GM19193 (cell line): ENCODE measurements around the gene SP2.

Experiments
- POLR2A ChIP-seq: IDR thresholded peaks from 4 replicates; pipeline ENCODE4 v1.6.1; 2011; ENCODE audit not compliant: insufficient read depth, insufficient read length; ENCODE audit errors: extremely low read depth

Gene SP2

GRCh38 chr17:47962901-47963300 lies 66.9 kb downstream of the SP2 start:
- no peak for TF ChIP-seq POLR2A

DNA sequence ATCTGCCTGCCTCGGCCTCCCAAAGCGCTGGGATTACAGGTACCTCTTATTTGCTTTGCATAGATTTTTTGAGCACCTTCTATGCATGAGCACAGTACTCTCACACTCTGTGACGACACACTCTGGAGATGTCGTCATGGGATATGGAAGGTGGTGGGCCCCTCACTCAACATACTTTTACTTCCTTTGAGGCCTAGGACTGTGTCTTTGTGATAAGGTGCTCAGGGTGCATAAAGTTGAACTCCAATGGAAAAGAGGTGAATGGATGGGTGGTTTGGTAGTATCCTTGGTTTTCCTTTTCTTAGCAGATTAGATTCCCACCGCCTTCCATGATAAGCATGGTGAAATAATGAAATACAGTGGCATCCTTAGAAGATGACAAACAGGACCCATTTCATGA lies 68.8 kb downstream of the SP2 start:
- no peak for TF ChIP-seq POLR2A

- TF ChIP-seq POLR2A, result no peak
Observed at GRCh38 chr17:47966079-47966519, 70.1 kb downstream of the SP2 start.

DNA sequence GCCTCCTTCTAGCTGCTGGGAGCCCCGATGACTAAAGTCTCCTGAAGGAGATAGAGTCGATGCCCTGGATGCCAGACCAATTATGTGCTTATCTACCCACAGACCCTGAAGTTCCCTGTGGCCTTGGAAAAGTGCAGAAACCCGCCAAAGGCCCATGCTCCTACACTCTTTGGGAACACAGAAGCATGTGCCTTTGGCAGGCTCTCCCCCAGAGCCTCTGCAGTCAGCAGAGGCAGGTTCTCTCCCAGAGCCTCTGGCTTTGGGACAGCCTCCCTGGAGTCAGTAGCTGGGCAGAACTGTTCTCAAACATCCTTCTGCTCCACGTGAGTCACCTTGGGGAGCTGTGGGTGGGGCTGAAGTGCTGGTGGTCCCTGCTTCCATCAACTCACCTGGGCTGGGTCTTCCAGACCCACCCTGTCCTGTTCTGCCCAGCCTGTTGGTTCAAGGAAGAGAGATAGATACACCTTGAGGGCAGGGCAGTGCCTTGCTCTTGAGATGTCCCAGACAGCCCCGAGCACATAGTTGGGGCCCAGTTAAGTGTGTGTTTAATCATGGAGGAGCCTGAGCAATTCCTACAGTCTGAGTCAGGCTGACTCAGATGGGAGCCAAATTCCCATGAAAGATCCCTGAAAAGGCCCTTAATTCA lies 71.7 kb downstream of the SP2 start:
- no peak for TF ChIP-seq POLR2A

- TF ChIP-seq POLR2A, result no peak
Observed at GRCh38 chr17:47968836-47969235, 72.8 kb downstream of the SP2 start.

DNA sequence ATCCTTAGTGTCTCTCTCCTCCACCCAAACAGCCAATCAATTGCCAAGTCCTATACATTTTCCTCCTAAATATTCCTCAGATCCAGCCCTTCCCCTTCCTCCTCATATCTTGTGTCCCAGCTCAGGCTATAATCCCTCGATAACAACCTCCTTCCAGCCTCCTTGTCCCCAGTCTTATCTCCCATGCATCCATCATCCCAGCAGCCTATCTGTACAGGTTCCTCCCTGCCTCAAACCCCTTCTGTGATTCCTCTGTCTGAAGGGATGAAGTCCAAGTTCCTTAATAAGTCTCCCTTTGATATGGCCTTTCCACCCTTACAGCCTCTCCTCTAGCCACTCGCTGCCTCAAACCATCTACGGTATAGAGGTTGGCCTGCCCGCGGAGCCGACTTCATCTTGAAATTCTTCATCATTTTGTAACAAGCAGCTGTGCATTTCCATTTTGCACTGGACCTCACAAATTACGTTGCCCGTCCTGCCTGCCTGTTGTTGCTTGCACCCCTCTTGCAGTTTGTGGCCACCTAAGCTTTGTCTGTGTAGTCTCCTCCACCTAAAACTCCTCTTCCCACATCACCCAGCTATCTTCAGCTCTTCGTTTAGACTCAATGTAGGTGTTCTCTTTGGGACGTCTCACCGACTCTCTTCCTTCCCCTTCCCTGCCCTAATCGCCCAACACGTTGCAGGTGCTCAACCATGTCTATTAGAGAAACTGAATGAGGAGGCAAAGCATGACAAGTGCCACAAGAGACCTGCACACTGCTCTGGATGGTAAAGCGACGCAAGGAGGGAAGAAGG lies 74.1 kb downstream of the SP2 start:
- TF ChIP-seq POLR2A, result no peak

DNA sequence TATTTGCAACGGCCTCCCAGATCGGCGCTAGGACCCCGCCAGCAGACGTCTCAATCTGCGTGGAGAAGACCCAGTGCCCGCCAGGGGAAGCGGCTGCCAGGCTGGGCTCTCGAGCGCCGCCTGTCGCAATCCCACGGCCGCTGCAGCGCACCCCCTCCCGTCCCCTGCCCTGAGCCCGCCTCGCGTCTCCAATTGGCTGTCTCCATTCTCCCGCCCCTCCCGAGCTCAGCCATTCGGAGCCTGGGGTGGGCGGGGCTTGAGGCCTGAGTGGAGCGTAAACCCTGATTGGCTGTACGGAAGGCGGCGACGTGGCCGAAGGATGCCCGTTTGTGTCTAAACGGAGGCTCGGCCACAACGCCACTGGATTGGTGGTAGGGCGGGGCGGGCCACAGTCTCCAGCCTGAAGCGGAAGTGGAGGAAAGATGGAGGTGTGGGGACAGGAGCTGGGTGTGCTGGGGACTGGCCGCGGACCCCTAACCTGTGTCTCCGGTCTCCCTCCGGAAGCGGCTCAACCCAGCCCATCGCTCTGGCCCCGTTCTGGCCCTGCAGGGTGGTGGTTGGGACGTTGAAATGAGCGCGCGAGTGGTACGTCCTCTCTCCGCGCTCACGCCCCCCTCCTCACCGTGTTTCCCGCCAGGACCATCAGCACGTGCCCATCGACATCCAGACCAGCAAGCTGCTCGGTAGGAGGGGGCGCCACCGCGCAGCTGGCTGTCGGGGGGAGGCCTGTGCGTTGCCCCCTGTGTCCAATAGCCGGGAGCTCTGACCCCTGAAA lies 74.9 kb downstream of the SP2 start, which contains the start of gene CDK5RAP3:
TSS of gene CDK5RAP3 (plus strand) at position 389 of the 775 bp plus-strand sequence. CDS start at position 423, 34 bp downstream.
- peak; percentile 90 for TF ChIP-seq POLR2A

- TF ChIP-seq POLR2A, result no peak
Observed at GRCh38 chr17:47973541-47973940, 77.5 kb downstream of the SP2 start.

DNA sequence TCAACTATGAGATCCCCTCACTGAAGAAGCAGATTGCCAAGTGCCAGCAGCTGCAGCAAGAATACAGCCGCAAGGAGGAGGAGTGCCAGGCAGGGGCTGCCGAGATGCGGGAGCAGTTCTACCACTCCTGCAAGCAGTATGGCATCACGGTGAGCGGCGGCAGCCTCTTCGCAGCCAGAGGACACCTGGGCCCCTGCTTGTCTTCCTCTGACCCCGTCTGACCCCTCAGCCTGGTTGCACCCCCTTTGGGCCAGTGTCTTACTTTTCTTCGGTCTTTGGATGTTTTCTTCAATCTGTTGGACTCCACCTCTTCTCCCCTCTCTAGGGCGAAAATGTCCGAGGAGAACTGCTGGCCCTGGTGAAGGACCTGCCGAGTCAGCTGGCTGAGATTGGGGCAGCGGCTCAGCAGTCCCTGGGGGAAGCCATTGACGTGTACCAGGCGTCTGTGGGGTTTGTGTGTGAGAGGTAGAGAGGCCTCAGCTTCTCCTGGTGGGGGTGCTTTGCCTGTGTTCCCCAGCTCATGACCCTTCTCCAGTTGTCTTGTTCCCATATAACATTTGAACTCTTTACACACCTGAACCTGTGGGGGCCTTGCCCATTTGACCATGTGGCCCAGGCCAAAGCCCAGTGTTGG lies 79.3 kb downstream of the SP2 start:
- TF ChIP-seq POLR2A, result no peak

DNA sequence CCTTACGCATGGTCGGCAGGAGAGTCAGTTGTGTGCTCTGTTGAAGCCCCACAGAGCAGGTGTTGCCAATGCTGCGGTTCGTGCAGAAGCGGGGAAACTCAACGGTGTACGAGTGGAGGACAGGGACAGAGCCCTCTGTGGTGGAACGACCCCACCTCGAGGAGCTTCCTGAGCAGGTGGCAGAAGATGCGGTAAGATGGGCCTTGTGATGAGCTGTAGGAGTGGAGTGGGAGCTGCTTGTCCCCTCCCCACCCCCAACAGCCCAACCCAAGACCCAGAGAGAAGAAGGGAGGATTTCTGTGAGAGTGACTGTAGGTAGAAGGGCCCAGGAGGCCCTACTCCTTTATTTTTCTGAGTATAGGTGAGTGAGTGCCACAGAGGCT lies 79.8 kb downstream of the SP2 start:
- TF ChIP-seq POLR2A, result no peak

GRCh38 chr17:47978324-47978723 lies 82.3 kb downstream of the SP2 start:
- no peak for TF ChIP-seq POLR2A
